ENCODE results near the gene PDE6H. TPM values are rescaled to one million over a fixed set of nuclear protein-coding genes. Genes with fewer than 3 reads are reported as not detected.

Gene PDE6H
- total RNA-seq, 1 donor from 2014 or later, result not detected

DNA sequence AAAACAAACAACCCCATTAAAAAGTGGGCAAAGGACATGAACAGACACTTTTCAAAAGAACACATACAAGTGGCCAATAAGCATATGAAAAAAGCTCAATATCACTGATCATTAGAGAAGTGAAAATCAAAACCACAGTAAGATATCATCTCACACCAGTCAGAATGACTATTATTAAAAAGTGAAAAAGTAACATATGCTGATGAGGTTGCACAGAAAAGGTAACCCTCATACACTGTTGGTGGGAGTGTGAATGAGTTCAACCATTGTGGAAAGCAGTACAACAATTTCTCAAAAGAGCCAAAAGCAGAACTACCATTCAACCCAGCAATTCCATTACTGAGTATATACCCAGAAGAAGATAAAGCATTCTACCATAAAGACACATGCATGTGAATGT is 18.2 kb downstream of the PDE6H start:
- H3K9me3 Mint-ChIP-seq, result peaks cover 42% of the 10 kb centered on the region
- DNase-seq (ENCODE audit: low spot score in 2 of 2, unreplicated experiment in 2 of 2), result no peak
- peaks cover 16% of the 10 kb centered on the region for H3K4me1 Mint-ChIP-seq
- H3K27ac Mint-ChIP-seq, result no peak overlapping the region
- no peak overlapping the region for H3K4me3 Mint-ChIP-seq
- H3K36me3 Mint-ChIP-seq, result peaks cover 18% of the 10 kb centered on the region
- TF ChIP-seq, protein P1, sequence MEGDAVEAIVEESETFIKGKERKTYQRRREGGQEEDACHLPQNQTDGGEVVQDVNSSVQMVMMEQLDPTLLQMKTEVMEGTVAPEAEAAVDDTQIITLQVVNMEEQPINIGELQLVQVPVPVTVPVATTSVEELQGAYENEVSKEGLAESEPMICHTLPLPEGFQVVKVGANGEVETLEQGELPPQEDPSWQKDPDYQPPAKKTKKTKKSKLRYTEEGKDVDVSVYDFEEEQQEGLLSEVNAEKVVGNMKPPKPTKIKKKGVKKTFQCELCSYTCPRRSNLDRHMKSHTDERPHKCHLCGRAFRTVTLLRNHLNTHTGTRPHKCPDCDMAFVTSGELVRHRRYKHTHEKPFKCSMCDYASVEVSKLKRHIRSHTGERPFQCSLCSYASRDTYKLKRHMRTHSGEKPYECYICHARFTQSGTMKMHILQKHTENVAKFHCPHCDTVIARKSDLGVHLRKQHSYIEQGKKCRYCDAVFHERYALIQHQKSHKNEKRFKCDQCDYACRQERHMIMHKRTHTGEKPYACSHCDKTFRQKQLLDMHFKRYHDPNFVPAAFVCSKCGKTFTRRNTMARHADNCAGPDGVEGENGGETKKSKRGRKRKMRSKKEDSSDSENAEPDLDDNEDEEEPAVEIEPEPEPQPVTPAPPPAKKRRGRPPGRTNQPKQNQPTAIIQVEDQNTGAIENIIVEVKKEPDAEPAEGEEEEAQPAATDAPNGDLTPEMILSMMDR (IDR thresholded peaks at IDR 0.05; ENCODE audit: unreplicated experiment), result no peak
- no peaks in the 10 kb centered on the region for H3K27me3 Mint-ChIP-seq (ENCODE audit: low read depth)

DNA sequence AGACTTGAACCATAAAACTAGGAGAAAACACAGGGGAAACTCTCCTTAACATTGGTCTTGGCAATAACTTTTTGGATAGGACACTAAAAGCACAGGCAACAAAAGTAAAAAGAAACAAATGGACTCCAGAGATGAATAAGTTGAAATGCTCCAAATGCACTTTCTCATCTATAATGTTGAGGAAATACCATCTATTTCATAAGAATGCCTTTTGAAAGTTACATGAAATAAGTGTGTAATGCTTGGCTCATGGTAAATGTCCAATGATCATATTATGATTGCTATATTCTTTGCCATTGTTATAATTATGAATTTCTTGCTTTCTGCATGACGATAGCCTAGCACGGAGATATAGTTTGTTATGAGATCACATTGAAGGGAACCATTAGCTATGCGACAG is 19.8 kb downstream of the PDE6H start:
- H3K4me1 Mint-ChIP-seq, result peaks cover 13% of the 10 kb centered on the region
- H3K27ac Mint-ChIP-seq, result no peak overlapping the region
- no peak for DNase-seq (ENCODE audit: low spot score in 2 of 2, unreplicated experiment in 2 of 2)
- H3K27me3 Mint-ChIP-seq (ENCODE audit: low read depth), result no peaks in the 10 kb centered on the region
- H3K4me3 Mint-ChIP-seq, result no peak overlapping the region
- H3K9me3 Mint-ChIP-seq, result peaks cover 41% of the 10 kb centered on the region
- H3K36me3 Mint-ChIP-seq, result peaks cover 18% of the 10 kb centered on the region
- TF ChIP-seq, protein P1 (IDR thresholded peaks at IDR 0.05; ENCODE audit: unreplicated experiment), result no peak

DNA sequence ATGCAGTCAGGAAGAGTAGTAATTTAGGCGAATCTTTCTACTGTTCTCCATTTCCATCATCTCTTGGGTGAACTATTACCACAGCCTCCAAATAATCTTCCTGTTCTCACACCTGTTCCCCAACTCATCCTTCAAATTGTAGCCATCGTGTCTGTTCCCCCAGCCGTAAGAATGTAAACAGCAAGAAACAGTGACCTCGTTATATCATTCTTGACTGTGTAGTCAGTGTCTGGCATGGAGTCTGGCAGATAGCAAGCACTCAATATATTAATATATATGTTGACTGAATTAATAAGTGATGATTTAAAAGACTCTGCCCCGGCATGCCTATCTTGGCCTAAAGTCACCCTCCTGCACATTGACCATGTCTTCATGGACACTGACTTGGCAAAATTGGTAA is 20.3 kb downstream of the PDE6H start:
- Mint-ChIP-seq H3K9me3 (peaks cover 37% of the 10 kb centered on the region), H3K4me3 (no peak overlapping the region), H3K27ac (peak overlapping the region; percentile 23), H3K27me3 (ENCODE audit: low read depth) (no peaks in the 10 kb centered on the region), H3K4me1 (peaks cover 16% of the 10 kb centered on the region), H3K36me3 (peaks cover 14% of the 10 kb centered on the region)
- no peak for DNase-seq (ENCODE audit: low spot score in 2 of 2, unreplicated experiment in 2 of 2)
- TF ChIP-seq, protein P1 (IDR thresholded peaks at IDR 0.05; ENCODE audit: unreplicated experiment), result no peak

DNA sequence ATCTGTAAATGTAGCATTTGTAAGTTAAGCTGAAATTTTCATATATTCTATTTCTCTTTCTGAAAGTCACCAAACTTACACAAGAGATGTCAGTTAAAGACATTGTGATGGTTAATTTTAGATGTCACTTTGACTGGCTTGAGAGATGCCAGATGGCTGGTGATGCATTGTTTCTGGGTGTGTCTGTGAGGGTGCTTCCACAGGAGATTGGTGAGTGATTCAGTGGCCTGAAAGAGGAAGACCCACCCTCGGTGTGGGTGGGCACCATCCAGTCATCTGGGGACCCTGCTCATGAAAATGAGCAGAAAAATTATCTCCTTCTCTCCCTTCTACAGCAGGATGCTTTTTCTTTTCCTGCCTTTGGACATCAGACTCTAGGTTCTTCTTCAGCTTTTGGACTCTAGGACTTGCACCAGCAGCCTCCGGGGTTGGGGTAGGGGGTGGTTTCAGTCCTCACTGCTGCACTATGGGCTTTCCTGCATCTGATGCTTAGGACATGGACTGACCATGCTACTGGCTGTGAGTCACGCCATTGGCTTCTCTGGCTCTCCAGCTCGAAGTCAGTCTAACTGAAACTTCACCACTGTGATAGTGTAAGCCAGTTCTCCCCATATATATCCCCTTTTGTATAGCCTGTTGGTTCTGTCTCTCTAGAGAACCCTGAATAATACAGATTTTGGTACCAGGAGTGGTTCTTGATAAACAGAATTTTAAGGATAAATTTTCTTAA is 20.9 kb downstream of the PDE6H start:
- peak overlapping the region; percentile 27 for H3K27ac Mint-ChIP-seq
- peaks cover 21% of the 10 kb centered on the region for H3K4me1 Mint-ChIP-seq
- peaks cover 31% of the 10 kb centered on the region for H3K9me3 Mint-ChIP-seq
- TF ChIP-seq, protein P1 (IDR thresholded peaks at IDR 0.05; ENCODE audit: unreplicated experiment), result no peak
- H3K4me3 Mint-ChIP-seq, result no peak overlapping the region
- peaks cover 13% of the 10 kb centered on the region for H3K36me3 Mint-ChIP-seq
- H3K27me3 Mint-ChIP-seq (ENCODE audit: low read depth), result no peaks in the 10 kb centered on the region
- DNase-seq (ENCODE audit: low spot score in 2 of 2, unreplicated experiment in 2 of 2), result no peak

DNA sequence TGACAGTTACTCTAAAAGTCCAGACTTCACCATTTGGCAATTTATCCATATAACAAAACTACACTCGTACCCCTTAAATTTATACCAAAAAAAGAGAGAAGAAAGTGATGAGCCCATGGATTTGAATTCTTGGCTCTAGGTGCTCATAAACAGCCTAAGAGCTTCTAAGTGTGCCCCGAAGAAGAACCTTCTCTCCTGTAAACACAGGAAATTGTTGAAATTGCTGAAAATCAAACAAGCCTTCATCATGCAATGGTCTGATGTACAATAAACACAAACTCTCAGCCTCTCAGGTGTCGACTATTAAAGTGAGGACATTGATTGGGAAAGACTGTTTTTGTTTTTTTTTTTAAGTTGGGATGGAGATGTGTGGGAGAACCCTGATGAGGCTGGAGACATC is 21.8 kb downstream of the PDE6H start:
- no peak for DNase-seq (ENCODE audit: low spot score in 2 of 2, unreplicated experiment in 2 of 2)
- peaks cover 30% of the 10 kb centered on the region for H3K4me1 Mint-ChIP-seq
- TF ChIP-seq, protein P1 (IDR thresholded peaks at IDR 0.05; ENCODE audit: unreplicated experiment), result no peak
- H3K27ac Mint-ChIP-seq, result no peak overlapping the region
- H3K27me3 Mint-ChIP-seq (ENCODE audit: low read depth), result no peaks in the 10 kb centered on the region
- peaks cover 12% of the 10 kb centered on the region for H3K36me3 Mint-ChIP-seq
- peaks cover 24% of the 10 kb centered on the region for H3K9me3 Mint-ChIP-seq
- H3K4me3 Mint-ChIP-seq, result no peak overlapping the region
